ENCODE data around the gene ACY1.
A peak's percentile ranks its signal among the peaks of the same experiment; 100 is the strongest.

Gene ACY1

DNA sequence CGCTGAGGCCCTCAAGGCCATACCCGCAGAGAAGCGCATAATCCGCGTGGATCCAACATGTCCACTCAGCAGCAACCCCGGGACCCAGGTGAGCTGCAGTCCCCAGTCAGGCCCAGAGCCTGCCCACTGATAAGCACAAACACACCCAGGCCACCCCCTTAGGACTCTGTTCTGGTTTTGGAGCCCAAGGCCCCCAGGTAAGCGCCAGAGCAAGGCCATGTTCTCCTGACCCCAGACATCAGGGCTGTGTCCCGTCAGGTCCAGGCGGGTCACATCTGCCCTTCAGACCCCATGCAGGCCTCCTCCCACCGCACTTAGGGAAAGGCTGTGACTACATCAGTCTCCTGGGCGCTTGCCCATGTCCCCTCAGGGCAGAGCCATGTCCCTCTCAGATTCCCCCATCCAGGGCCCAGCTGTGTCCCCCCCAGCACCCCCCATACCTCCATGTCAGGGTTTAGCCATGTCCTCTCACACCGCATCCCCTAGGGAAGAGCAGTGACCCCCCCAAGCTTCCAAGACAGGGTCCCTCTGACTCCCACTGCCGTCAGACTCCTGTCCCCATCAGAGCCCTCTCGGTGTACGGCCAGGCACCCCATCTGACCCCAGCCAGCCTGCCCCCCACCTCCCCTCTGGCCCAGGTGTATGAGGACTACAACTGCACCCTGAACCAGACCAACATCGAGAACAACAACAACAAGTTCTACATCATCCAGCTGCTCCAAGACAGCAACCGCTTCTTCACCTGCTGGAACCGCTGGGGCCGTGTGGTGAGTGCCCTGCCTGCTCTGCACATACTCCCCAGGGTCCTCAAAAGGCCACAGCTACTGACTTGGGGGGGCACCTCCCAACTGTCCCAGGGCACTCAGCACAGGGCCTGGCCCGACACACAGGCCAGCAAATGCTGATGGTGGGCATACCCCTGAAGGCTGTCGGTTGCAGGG, 39.6 kb upstream of the ACY1 start:
- H3K4me1 Mint-ChIP-seq (ENCODE audit: low read depth), result peaks cover 33% of the 10 kb centered on the region
- H3K36me3 Mint-ChIP-seq (ENCODE audit: low read depth), result peaks cover 21% of the 10 kb centered on the region
- H3K4me3 Mint-ChIP-seq, result no peak overlapping the region
- peak overlapping the region; percentile 85 for H3K27ac Mint-ChIP-seq
- H3K27me3 Mint-ChIP-seq, result no peaks in the 10 kb centered on the region
- H3K9me3 Mint-ChIP-seq, result no peaks in the 10 kb centered on the region

DNA sequence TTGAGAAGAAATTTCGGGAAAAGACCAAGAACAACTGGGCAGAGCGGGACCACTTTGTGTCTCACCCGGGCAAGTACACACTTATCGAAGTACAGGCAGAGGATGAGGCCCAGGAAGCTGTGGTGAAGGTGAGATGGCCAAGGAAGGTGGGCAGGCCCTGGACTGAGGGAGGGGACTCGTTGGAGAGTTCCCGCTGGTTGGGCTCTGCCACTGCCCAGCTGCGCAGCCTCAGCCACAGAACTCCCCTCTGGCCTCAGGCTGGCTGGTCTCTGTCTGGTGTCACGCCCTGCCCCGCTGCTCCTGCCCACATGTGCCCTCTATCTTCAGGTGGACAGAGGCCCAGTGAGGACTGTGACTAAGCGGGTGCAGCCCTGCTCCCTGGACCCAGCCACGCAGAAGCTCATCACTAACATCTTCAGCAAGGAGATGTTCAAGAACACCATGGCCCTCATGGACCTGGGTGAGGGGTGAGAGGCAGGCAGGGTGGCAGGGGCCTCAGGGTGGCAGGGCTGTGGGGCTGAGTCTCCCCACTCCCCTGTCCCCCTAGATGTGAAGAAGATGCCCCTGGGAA, 38.8 kb upstream of the ACY1 start:
- no peaks in the 10 kb centered on the region for H3K27me3 Mint-ChIP-seq
- no peak overlapping the region for H3K27ac Mint-ChIP-seq
- H3K9me3 Mint-ChIP-seq, result no peaks in the 10 kb centered on the region
- peaks cover 25% of the 10 kb centered on the region for H3K4me1 Mint-ChIP-seq (ENCODE audit: low read depth)
- peaks cover 15% of the 10 kb centered on the region for H3K36me3 Mint-ChIP-seq (ENCODE audit: low read depth)
- no peak overlapping the region for H3K4me3 Mint-ChIP-seq

DNA sequence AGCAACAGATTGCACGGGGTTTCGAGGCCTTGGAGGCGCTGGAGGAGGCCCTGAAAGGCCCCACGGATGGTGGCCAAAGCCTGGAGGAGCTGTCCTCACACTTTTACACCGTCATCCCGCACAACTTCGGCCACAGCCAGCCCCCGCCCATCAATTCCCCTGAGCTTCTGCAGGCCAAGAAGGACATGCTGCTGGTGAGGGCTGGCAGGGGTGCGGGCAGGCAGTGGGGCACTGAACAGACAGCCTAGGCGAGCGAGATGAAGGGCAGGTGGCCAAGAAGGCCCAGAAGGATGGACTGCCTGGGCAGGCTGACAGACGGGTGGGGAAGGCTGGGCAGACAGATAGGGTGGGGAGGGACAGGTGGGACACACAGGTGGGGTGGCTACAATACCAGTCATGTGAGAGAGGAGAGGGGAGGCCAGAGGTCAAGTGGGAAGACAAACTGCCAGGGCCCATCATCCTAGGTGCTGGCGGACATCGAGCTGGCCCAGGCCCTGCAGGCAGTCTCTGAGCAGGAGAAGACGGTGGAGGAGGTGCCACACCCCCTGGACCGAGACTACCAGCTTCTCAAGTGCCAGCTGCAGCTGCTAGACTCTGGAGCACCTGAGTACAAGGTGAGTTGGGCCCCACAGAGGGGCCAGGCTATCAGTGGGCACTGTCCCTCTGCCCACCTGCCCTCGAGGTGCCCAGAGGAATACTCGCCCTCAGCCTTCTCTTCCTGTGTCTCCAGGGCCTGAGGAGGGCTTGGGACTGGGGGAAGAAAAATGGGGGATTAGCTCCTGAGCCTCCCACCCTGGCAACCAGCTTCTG, 38.1 kb upstream of the ACY1 start:
- Mint-ChIP-seq H3K4me3 (no peak overlapping the region), H3K27me3 (no peaks in the 10 kb centered on the region), H3K4me1 (ENCODE audit: low read depth) (peaks cover 18% of the 10 kb centered on the region), H3K36me3 (ENCODE audit: low read depth) (peaks cover 10% of the 10 kb centered on the region), H3K9me3 (no peaks in the 10 kb centered on the region), H3K27ac (no peak overlapping the region)

DNA sequence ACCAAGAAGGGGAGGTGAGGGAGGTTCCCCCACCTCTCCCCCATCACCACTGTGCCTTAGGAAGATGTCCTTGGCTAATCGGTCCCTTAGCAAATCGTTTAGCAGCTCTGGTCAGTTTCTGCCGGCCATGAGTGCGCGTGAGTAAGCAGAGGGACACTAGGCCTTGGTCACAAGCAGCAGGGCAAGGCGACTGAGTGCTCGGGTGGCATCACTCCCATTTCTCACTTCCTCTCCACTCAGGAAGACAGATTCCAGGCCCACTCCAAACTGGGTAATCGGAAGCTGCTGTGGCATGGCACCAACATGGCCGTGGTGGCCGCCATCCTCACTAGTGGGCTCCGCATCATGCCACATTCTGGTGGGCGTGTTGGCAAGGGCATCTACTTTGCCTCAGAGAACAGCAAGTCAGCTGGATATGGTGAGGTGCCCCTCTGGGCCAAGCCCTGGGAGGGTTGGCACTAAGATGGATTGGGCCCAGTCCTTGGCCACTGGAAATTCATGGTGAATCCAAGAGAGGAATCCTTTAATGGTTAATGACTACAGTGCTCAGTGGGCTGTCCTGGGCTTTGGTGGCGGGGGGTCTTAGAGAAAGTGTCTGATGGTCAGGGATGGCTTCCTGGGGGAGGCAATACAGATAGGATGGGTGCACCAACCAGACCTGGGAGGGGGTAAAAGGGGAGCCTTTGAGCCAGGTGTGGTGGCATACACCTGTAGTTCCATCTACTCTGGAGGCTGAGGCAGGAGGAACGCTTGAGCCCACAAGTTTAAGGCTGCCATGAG, 37.2 kb upstream of the ACY1 start:
- no peaks in the 10 kb centered on the region for H3K9me3 Mint-ChIP-seq
- H3K27ac Mint-ChIP-seq, result no peak overlapping the region
- H3K4me3 Mint-ChIP-seq, result no peak overlapping the region
- H3K36me3 Mint-ChIP-seq (ENCODE audit: low read depth), result peaks cover 1% of the 10 kb centered on the region
- peaks cover 9% of the 10 kb centered on the region for H3K4me1 Mint-ChIP-seq (ENCODE audit: low read depth)
- no peaks in the 10 kb centered on the region for H3K27me3 Mint-ChIP-seq

DNA sequence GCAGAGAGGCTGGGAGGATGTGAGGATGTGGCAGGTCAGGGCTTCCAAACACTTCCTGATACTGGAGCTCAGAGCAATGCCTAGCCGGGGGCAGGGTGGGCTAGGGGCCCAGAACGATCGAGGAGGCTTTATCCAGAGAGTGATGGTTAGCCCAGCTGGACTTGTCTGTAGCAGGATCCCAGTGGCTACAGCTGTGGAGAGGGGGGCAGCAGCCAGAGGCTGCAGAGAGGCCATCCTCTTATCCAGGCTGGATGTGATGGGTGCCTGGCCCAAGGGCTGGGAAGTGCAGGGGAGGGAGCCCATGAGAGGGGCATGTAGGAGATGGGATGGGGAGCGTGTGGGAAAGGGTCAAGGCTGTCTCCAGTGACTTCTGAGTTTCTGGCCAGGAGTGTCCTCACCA, 36.5 kb upstream of the ACY1 start:
- no peaks in the 10 kb centered on the region for H3K27me3 Mint-ChIP-seq
- no peaks in the 10 kb centered on the region for H3K36me3 Mint-ChIP-seq (ENCODE audit: low read depth)
- no peak overlapping the region for H3K4me3 Mint-ChIP-seq

DNA sequence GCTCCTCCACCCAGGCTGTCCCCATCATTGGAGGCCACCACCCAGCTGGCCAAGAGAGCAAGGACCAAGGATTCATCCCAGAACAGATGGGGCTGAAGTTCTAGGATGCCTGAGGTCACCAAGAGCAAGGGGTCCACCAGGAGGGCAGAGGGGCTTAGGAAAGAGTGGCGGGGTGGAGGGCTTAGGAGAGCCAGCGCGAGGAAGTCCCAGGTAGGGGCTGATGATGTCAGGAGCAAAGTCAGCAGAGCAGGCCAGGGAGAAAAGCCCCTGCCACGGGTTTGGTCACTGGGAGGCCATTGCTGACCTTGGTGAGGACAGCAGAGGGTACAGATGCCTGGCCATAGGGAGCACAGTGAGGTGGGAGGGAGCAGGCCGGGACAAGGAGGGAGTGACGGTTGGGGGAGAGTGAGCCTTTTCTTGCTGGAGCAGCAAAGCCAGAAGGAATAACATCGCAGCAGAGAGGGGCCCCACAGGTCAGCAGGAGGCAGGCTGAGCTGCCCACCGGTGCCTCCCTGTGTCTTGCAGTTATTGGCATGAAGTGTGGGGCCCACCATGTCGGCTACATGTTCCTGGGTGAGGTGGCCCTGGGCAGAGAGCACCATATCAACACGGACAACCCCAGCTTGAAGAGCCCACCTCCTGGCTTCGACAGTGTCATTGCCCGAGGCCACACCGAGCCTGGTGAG, 36.0 kb upstream of the ACY1 start:
- no peaks in the 10 kb centered on the region for H3K27me3 Mint-ChIP-seq
- no peaks in the 10 kb centered on the region for H3K36me3 Mint-ChIP-seq (ENCODE audit: low read depth)
- no peaks in the 10 kb centered on the region for H3K9me3 Mint-ChIP-seq
- no peak overlapping the region for H3K27ac Mint-ChIP-seq
- peaks cover 8% of the 10 kb centered on the region for H3K4me1 Mint-ChIP-seq (ENCODE audit: low read depth)
- H3K4me3 Mint-ChIP-seq, result no peak overlapping the region

More for the DNA sequence above, 36.5 kb upstream of the ACY1 start:
- no peaks in the 10 kb centered on the region for H3K9me3 Mint-ChIP-seq
- H3K4me1 Mint-ChIP-seq (ENCODE audit: low read depth), result peaks cover 8% of the 10 kb centered on the region
- H3K27ac Mint-ChIP-seq, result no peak overlapping the region

DNA sequence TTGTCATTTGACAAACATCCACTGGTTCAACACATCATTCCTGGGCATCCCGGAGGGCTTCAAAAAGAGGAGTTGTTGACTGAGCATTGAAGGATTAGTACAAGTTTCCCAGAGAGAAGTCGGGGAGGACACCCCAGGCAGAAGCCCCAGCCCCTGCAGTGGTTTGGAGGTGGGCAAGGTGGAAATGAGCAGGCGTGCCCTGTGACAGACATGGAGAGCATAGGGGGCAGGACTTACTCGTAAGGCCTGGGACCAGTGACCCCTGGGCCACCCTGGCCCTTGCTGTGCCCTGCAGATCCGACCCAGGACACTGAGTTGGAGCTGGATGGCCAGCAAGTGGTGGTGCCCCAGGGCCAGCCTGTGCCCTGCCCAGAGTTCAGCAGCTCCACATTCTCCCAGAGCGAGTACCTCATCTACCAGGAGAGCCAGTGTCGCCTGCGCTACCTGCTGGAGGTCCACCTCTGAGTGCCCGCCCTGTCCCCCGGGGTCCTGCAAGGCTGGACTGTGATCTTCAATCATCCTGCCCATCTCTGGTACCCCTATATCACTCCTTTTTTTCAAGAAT, 35.2 kb upstream of the ACY1 start:
- no peak overlapping the region for H3K27ac Mint-ChIP-seq
- H3K9me3 Mint-ChIP-seq, result no peaks in the 10 kb centered on the region
- no peak overlapping the region for H3K4me3 Mint-ChIP-seq
- H3K4me1 Mint-ChIP-seq (ENCODE audit: low read depth), result peaks cover under 1% of the 10 kb centered on the region
- no peaks in the 10 kb centered on the region for H3K27me3 Mint-ChIP-seq
- no peaks in the 10 kb centered on the region for H3K36me3 Mint-ChIP-seq (ENCODE audit: low read depth)

DNA sequence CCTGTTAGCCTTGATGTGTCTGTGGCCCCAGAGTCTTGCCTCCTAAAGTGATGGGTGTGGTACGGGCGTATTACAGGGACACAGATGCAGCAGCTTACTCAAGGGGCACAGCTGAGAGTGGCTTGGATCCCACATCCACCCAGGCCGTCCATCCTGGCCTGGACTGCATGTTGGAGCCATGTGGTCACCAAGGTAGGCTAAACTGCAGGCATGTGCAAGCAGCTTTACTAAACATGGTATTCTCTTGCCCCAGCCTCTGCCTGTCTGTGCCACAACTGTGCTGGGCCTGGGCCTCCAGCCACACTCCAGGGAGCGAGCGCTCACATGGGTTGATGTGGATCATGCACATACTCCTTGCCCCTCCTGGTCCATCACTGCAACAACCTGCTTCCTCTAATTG, 34.2 kb upstream of the ACY1 start:
- Mint-ChIP-seq H3K36me3 (ENCODE audit: low read depth) (no peaks in the 10 kb centered on the region), H3K9me3 (no peaks in the 10 kb centered on the region), H3K27ac (no peak overlapping the region), H3K4me1 (ENCODE audit: low read depth) (no peaks in the 10 kb centered on the region), H3K4me3 (no peak overlapping the region), H3K27me3 (peaks cover 9% of the 10 kb centered on the region)

DNA sequence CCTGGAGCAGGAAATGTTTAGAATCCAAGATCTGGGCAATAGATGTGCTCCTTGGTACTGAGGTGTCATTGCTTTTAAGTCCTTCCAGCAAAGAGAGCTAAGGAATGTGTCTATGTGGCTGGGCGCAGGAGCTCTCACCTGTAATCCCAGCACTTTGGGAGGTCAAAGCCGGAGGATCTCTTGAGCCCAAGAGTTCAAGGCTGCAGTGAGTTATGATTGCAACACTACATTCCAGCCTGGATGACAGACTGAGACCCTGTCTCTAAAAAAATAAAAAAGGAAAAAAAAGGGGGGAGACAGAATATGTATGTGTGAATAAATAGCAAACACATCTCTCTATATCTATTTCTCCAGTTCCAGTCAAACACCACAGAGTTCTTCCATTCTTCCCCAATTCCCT, 32.4 kb upstream of the ACY1 start:
- H3K27me3 Mint-ChIP-seq, result peaks cover 18% of the 10 kb centered on the region
- no peaks in the 10 kb centered on the region for H3K4me1 Mint-ChIP-seq (ENCODE audit: low read depth)
- H3K4me3 Mint-ChIP-seq, result no peak overlapping the region

DNA sequence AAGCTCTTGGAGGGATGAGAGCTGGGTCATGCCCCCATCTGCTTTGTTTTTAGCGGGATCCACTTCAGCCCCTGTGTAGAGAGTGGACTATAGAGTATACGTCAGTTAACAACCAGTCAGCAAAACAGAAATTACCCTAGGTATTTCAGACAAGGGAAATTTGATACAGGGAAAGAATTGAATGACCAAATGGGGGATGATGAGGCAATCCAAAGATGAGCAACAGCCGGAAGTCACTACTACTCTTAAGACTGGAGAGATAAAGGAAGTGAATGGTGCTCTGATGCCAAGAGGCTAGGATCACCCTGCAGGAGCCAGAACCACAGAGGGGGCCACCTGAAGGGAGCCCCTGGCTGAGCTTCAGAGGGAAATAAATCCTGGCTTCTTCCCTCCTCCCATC, 29.9 kb upstream of the ACY1 start:
- H3K9me3 Mint-ChIP-seq, result no peaks in the 10 kb centered on the region
- no peak overlapping the region for H3K4me3 Mint-ChIP-seq
- H3K4me1 Mint-ChIP-seq (ENCODE audit: low read depth), result peaks cover 5% of the 10 kb centered on the region
- H3K27me3 Mint-ChIP-seq, result peaks cover 21% of the 10 kb centered on the region
- no peak overlapping the region for H3K27ac Mint-ChIP-seq
- H3K36me3 Mint-ChIP-seq (ENCODE audit: low read depth), result peaks cover 4% of the 10 kb centered on the region

More for the DNA sequence above, 32.4 kb upstream of the ACY1 start:
- H3K27ac Mint-ChIP-seq, result no peak overlapping the region
- no peaks in the 10 kb centered on the region for H3K9me3 Mint-ChIP-seq
- H3K36me3 Mint-ChIP-seq (ENCODE audit: low read depth), result no peaks in the 10 kb centered on the region

DNA sequence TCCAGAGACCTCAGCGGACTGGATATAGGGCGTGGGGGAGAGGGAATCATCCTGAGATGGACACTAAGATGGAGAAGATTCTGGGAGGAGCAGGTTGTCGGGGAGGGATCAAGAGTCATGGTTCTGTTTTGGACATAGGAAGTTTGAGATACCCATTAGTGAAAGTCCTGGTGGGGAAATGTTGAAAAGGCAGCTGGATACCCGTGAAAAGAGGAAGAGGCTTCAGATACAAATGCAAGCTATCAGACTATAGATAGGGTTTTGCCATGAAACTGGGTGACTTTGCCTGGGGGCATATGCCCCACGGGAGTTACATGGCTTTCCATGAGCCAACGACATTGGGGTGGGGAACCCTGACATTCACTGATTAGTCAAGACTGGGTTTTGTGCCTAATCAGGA, 29.2 kb upstream of the ACY1 start:
- Mint-ChIP-seq H3K27ac (no peak overlapping the region), H3K4me3 (no peak overlapping the region), H3K4me1 (ENCODE audit: low read depth) (peaks cover 5% of the 10 kb centered on the region), H3K9me3 (no peaks in the 10 kb centered on the region), H3K27me3 (peaks cover 21% of the 10 kb centered on the region), H3K36me3 (ENCODE audit: low read depth) (peaks cover 4% of the 10 kb centered on the region)

DNA sequence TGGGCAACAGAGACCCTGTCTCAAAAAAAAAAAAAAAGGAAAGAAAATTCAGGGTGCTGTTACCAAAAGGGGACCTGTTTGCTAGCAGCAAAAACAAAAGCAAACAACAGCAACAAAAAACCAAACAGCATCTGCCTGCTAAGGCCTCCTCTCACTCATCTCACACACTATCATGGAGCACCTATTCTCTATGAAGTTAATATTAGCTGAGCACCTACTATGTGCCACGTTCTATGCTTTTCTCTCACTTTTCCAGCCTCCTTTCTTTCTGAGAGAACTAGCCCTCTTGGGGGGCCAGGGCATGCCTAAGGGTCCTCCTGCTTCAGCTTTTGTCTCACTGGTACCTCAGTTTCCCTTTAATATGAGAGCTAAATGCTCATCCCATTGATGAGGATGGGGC, 28.6 kb upstream of the ACY1 start:
- Mint-ChIP-seq H3K4me1 (ENCODE audit: low read depth) (peaks cover 5% of the 10 kb centered on the region), H3K27ac (no peak overlapping the region), H3K9me3 (no peaks in the 10 kb centered on the region), H3K4me3 (no peak overlapping the region), H3K27me3 (peaks cover 21% of the 10 kb centered on the region), H3K36me3 (ENCODE audit: low read depth) (peaks cover 4% of the 10 kb centered on the region)

DNA sequence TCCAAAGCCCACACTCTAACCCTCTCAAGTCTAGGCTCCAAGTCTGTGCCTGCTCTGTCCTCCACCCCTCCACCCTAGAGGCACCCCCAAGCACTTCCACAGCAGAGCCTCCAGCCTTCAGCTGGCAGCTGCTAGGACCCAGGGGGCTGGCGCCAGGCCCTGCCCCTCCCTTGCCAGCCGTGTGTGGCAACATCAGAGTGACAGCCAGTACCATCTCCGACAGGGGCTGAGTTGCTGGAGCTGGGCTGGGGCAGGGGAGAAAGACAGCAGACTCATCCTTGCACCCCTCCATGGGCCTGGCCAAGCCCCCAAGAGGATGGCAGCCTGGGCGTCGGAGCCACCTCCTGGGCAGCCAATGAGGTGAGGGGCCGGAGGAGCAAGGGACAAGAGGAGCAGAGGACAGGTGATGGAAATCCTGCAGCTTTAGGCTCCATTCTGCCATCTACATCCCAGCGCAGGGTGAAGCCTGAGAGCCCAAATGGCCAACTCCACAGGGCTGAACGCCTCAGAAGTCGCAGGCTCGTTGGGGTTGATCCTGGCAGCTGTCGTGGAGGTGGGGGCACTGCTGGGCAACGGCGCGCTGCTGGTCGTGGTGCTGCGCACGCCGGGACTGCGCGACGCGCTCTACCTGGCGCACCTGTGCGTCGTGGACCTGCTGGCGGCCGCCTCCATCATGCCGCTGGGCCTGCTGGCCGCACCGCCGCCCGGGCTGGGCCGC, 28.0 kb upstream of the ACY1 start, which contains the start of gene GPR62:
Gene GPR62, plus strand, starts transcription at position 207 of the 718 bp plus-strand sequence. Its CDS starts 272 bp downstream, at position 479.
- Mint-ChIP-seq H3K4me1 (ENCODE audit: low read depth) (peaks cover 5% of the 10 kb centered on the region), H3K27me3 (peaks cover 21% of the 10 kb centered on the region), H3K4me3 (no peak within 1 kb of the TSS), H3K9me3 (no peaks in the 10 kb centered on the region), H3K27ac (no peak within 1 kb of the TSS), H3K36me3 (ENCODE audit: low read depth) (peaks cover 4% of the 10 kb centered on the region)

All from stimulated activated naive CD8-positive, alpha-beta T cell treated with anti-CD3 and anti-CD28 coated beads, Interleukin-15, Interleukin-2, amounts not matched to agents 100 ng/mL and 50 ng/mL, for 24 hours (primary cell).